GM21786 (cell line): ENCODE measurements around the gene GABRG1.

Experiments used
- ATAC-seq: cut with Tn5 transposase; IDR thresholded peaks from one replicate; pipeline ENCODE4 v1.9.1; 2021; ENCODE audit not compliant: unreplicated experiment

The GABRG1 gene

DNA sequence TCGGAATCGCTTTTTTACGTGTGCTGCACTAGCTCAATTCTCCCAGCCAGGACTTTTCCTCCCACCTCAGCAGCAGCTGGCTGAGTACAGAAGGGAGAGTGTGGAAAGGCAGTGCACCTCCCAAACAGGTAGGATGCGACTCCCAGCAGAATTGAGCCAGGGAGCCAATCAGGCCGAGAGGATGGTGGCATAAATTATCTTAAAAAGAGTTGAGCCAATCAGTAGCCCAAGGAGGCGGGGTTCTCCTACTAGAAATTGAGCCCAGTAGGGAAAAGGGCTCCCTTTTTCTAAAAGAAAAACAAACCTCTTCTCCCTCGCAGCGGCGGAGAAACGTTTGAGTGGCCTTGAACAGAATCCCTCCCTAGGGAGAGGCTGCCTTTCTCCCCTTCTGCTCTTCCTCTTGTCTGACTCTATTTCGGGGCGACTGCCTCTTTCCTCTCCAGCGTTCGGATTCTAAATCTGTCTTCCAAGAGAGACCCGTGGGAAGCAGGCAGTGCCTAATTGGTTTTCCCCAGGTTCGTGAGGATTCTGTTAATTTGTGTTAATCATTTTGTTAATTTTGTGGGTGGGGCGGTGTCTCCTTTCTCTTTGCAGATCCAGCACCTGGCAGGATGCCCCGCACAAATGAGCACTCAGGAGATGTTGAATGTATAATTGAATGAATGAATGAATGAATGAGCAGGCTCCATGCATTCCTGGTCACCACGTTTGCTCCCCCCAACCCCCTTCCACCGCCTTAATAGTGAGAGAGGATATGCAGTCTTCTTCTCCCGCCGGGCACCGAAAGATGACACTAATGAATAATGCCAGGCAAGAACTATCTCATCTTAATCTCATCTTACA is at the start of gene GABRG1:
TSS of gene GABRG1 (minus strand) at position 142 of the 843 bp plus-strand sequence. CDS start at position 1, 141 bp downstream.
- ATAC-seq = no peak

DNA sequence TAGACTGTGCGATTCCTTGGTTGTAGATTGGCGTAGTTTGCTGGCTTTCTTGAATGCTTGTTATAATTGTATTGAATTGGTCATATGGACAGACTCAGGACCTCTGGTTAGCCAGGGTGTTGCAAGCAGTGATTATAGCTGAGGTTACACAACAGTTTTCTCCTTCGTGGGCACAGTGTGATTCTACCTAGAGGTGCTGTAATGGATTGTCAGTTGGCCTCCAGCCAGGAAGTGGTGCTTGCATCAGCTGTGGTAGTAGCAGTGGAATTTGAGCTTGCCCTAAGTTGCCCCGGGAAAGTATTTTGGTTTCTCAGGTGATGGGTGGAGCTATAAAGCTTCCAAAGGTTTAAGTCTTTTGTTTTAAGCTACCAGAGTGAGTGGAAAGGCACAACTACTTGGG is 23.1 kb upstream of the GABRG1 start:
- ATAC-seq = no peak

DNA sequence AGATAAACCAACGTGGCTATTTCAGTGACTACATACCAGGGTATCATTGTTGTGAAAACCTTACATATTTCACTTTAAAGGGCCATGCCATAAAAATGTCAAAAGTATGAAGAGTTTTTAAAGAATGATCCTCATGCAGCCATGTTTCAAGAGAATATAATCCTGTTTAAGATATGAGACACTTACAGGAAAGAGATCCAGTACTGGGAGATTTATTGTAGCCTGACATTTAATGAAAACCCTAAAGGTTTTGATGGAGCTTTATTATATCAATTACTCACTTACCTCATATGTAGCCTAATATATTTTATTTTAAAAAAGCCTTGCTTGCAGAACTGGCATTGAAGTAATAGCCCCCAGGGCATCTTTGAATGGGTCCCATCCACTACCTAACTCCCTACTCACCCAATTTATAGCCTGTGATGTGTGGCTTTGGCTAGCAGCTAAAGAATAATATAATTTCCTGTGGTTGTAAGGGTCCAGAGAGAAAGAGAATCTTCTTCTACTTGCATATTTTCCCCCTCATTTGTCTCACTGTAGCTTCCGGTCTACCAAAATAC is 7.7 kb upstream of the GABRG1 start:
- ATAC-seq = no peak

DNA sequence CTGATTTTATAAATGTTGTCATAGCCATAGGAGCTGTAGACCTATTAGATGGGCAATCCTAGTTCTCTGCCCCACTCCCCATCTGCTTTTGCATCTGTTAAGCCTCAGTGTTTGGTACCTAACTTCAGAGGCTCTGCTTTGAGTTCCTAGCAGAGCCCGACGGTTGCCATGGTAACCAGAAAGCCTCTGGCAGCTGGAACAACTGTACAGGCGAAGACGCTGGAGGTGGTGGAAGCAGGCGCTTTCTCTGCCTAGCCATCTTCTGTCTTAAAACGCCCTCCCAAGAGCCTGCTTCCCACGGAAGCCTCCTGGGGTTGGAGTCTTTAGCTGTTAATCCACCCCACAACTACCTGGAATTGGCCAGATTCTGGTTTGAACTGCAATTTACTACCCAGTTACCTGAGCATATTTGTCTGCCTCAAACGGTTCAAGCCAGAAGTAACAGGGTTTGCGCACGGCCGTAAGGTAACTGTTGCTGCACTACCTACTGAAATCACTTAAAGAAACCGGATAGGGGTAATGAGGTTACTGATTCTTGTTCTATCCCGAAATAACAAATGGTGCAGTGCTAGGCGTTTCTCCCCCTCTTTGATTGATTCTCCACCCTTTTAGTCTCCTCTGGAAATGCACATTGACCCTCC is 1.0 kb upstream of the GABRG1 start:
- no peak for ATAC-seq

DNA sequence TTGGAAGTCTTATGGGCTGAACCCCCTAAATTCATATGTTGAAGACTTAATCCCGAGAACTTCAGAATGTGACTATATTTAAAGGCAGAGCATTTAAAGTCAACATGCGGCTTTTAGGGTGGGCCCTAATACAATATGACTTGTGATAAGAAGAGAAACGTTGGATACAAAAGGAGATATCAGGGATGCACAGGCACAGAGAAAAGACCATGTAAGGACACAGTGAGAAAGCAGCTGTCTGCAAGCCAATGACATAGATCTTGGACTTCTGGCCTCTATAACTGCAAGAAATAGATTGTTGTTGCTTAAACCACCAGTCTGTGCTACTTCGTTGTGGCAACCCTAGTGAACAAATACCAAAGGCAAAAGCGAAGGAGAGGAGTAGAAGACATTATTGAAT is 42.2 kb downstream of the GABRG1 start:
- ATAC-seq = no peak

DNA sequence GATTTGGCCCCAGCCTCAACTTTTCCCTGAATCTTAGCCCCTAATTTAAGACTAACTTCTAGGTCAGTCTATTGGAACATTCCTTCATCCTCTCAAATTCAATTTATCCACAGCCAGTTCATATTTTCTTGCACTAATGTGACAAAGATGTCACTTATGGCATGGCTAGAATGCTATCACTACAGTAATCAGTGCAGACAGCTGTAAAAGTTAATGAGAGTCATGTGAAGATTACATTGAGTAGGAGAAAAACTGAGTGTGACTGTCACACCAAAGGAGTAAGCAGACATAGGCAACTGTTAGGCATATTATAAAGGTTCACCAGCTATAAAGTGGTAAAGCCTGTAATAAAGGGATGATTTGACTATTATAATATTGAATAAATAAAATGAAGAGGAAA is 42.6 kb downstream of the GABRG1 start:
- no peak for ATAC-seq

DNA sequence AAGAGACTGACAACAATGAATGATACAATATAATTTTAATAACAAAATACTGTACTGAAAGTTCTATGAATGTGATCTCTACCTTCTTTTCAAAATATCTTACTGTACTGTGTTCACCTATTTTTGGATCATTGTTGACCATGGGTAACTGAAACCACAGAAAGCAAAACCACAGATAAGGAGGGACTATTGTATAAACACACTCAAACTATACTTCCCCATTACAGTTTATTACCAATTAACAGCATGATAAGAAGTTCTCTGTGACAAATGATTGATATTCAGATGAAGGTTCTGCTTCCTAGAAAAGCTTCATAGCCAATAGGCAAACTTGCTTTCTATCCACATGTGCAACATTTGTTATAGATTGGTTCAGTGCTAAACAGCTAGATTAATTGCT is 50.1 kb downstream of the GABRG1 start:
- ATAC-seq = no peak

DNA sequence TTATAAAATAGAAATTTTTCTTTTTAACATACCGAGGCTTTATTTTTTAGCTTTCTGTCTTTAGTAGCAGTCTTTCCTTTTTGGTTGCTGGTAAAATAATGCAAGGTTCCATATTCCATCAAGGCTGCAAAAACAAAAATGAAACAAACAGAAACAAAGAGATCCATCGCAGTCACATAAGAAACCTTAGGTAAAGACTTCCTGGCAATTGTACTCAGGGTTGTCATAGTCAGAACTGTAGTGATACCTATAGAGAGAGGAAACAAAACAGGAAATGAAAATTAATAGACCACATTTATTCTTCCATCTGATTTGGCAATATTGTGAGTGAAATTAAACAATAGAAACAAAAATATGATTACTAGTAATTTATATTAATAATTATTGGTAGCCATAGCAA is 72.5 kb downstream of the GABRG1 start:
- ATAC-seq = no peak

DNA sequence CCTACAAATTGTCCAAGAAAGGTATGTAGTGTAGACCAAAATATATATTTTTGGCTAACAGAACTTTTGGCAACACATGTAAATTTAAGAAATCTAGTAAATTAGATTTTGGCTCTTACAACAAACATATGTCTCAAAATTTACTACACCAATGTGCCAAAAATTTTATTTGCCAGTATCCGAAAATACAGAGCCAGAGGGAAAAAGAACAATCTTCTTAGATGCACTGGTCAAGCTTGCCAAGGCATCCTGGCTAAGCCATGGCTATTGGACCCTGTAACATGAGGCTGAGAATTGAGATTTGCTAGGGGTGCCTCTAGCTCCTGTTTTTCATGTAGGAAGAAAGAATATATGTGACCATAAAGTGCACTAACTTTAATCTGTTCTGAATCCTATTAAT is 91.8 kb downstream of the GABRG1 start:
- no peak for ATAC-seq

DNA sequence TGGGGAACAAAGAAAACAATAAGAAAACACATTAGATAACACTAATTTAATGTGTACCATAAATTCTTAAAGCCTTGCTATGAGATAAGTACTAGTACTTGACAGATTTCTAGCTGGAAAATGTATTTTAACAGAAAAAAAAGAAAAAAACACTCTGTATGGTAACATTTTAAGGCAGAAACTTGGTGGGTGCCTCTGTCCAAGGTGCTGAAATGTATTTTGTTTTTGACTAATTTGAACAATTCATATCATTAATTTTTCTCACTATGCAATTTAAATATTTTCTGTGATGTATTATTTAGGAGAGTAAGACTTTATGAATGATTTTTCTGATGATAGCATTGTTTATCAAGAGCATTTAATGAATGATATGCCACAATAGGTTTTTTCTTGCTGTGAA is 107.5 kb downstream of the GABRG1 start:
- no peak for ATAC-seq

DNA sequence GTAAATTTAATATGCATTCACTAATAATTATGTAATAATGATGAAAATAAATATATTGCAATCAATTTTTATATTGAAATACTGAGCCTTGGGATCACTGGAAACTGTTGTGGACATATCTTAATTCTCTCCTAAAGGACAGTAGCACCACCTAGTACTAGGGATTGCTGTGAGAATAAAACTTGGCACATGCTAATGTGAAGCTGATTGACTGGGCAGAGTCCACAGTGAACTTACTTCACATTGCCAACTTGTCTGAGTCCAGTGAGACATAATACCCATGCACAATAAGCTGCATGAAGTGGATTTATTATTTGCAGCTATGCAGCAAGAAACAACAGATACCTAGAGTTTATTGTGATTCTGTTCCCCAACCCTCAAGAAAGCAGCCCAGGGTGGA is 131.1 kb downstream of the GABRG1 start:
- ATAC-seq = no peak

DNA sequence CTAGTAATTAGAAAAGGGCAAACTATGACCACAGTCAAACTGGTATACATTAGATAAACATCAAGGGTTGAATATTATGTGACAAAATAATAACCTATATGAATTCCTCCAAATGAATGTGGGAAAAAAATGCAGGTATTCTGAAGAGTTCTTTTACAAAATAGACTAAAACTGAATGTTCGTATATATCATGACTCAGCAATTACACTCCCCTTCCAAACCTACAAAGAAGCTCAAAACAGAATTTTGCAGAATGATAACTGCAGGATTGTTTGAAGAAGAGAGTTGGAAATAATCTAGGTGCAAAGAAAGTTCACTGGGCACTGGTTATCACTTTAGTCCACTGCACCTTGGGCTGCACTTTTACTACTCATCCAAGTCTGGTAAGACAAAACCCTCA is 134.1 kb downstream of the GABRG1 start:
- no peak for ATAC-seq

DNA sequence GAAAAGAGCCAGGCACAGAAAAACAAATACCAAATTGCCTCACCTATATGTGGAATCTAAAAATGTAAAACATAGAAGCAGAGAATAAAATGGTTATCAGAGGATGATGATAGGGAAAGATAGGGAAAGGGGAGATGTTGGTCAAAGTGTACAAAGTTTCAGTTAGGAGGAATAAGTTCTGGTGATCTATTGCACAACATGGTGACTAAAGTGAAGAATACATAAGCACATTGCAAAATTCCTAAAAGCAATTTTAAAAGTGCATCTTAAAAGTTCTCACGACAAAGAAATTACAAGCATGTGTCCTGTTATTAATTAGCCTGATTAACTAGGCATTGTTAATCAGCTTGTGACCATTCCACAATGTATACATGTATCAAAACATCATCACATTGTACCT is 136.0 kb downstream of the GABRG1 start:
- no peak for ATAC-seq
